GM19238 (cell line): ENCODE measurements around the gene HBS1L.

Experiments
- DNase-seq: peaks from one replicate; pipeline ENCODE4 v3.0.0; 2011; ENCODE audit warnings: low spot score; ENCODE audit not compliant: insufficient read length

Gene HBS1L

GRCh38 chr6:134951494-134952263, 102.9 kb downstream of the HBS1L start:
- no peak for DNase-seq

- DNase-seq = no peak
Observed at GRCh38 chr6:134950482-134950881, 104.1 kb downstream of the HBS1L start.

GRCh38 chr6:134949927-134950326, 104.7 kb downstream of the HBS1L start, which contains the start of gene ALDH8A1:
TSS of gene ALDH8A1 (minus strand) at chr6:134950101. CDS start at chr6:134950053, 48 bp downstream.
- DNase-seq = no peak

GRCh38 chr6:134948691-134949090, 105.9 kb downstream of the HBS1L start:
- DNase-seq = no peak

GRCh38 chr6:134948142-134948541, 106.5 kb downstream of the HBS1L start:
- DNase-seq = no peak

- DNase-seq = no peak
Observed at GRCh38 chr6:134945045-134945444, 109.6 kb downstream of the HBS1L start.

- no peak for DNase-seq
Observed at GRCh38 chr6:134943522-134944111, 111.0 kb downstream of the HBS1L start.

GRCh38 chr6:134938896-134939295, 115.7 kb downstream of the HBS1L start:
- DNase-seq = peak; percentile 10

GRCh38 chr6:134937426-134937825, 117.2 kb downstream of the HBS1L start:
- no peak for DNase-seq

GRCh38 chr6:134936931-134937330, 117.7 kb downstream of the HBS1L start:
- DNase-seq = no peak

- DNase-seq = no peak
Observed at GRCh38 chr6:134936476-134936875, 118.1 kb downstream of the HBS1L start.

- no peak for DNase-seq
Observed at GRCh38 chr6:134934793-134935485, 119.7 kb downstream of the HBS1L start.

- DNase-seq = no peak
Observed at GRCh38 chr6:134932535-134933470, 121.8 kb downstream of the HBS1L start.

- no peak for DNase-seq
Observed at GRCh38 chr6:134932098-134932497, 122.5 kb downstream of the HBS1L start.

- no peak for DNase-seq
Observed at GRCh38 chr6:134930463-134930862, 124.2 kb downstream of the HBS1L start.

GRCh38 chr6:134928151-134928900, 126.3 kb downstream of the HBS1L start:
- no peak for DNase-seq

- no peak for DNase-seq
Observed at GRCh38 chr6:134925800-134926199, 128.8 kb downstream of the HBS1L start.

GRCh38 chr6:134921721-134922261, 132.8 kb downstream of the HBS1L start:
- no peak for DNase-seq

- no peak for DNase-seq
Observed at GRCh38 chr6:134921276-134921675, 133.3 kb downstream of the HBS1L start.

GRCh38 chr6:134920422-134920821, 134.2 kb downstream of the HBS1L start:
- DNase-seq = no peak
